GM13977 (cell line): ENCODE data around the gene TAF11L2.
"Not testable (repeated sequence)": the region's sequence is repeated elsewhere in the genome, so short reads cannot be mapped to it uniquely, and the experiment has no call there.

Source experiments
- DNase-seq: peaks from one replicate; pipeline ENCODE4 v3.0.0; 2012; ENCODE audit warnings: low spot score
- CTCF ChIP-seq: IDR thresholded peaks from 2 replicates; pipeline ENCODE4 v1.5.1; 2012; ENCODE audit warnings: mild to moderate bottlenecking, control low read depth; ENCODE audit not compliant: insufficient read depth; ENCODE audit errors: extremely low read depth, missing control alignments
- in situ Hi-C: fragments of 300-500 bp; cut with MboI; formaldehyde crosslinking; loops from one replicate; pipeline ENCODE4 v1.12.0; 2022; ENCODE audit warnings: low sequenced_read_pairs, low pct_unique_long_range_greater_than_20kb, mixed read lengths, inconsistent platforms; ENCODE audit not compliant: unreplicated experiment

TAF11L2 gene

GRCh38 chr5:17497931-17498330, at the start of gene TAF11L2:
Gene TAF11L2 (plus strand): TSS chr5:17498231.
- in situ Hi-C loops, DNase-seq: not testable (repeated sequence)

GRCh38 chr5:17448877-17449276, 49.2 kb upstream of the TAF11L2 start:
- no peak for TF ChIP-seq CTCF
- in situ Hi-C loops = no loop called here
- no peak for DNase-seq

GRCh38 chr5:17452936-17453335, 45.1 kb upstream of the TAF11L2 start:
- TF ChIP-seq CTCF = no peak
- in situ Hi-C loops = no loop called here
- DNase-seq = no peak

- in situ Hi-C loops = no loop called here
- no peak for TF ChIP-seq CTCF
- DNase-seq = no peak
Observed at GRCh38 chr5:17455942-17456341, 42.1 kb upstream of the TAF11L2 start.

GRCh38 chr5:17461793-17462192, 36.2 kb upstream of the TAF11L2 start:
- in situ Hi-C loops = no loop called here
- DNase-seq = no peak
- TF ChIP-seq CTCF = no peak

- DNase-seq = no peak
- TF ChIP-seq CTCF = no peak
- in situ Hi-C loops = no loop called here
Observed at GRCh38 chr5:17463653-17464052, 34.4 kb upstream of the TAF11L2 start.

GRCh38 chr5:17470064-17470463, 28.0 kb upstream of the TAF11L2 start:
- DNase-seq = no peak
- in situ Hi-C loops = no loop called here
- no peak for TF ChIP-seq CTCF

GRCh38 chr5:17475064-17475463, 23.0 kb upstream of the TAF11L2 start:
- in situ Hi-C loops, DNase-seq: not testable (repeated sequence)
